ENCODE results near the gene UST.

UST gene

DNA sequence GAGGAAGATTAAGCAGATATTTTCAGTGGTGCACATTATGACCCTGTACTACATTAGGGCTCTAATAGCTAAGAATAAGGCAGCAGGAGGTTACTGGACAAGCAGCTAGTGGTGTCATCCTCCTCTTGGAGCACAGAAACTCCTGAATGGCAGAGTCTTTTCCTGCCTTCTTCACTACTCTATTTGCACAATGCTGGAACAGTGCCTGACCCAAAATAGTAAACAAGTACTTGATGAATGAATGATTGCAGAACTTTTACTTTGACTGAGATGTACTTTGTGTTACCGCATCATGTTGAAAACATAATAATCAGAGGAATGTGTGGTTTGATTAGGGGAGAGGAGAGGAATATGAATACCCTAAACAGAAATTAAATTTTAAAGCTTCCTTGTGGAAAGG is 30.0 kb upstream of the UST start:
- Mint-ChIP-seq H3K9me3 (peaks cover 3% of the 10 kb centered on the region), H3K36me3 (no peaks in the 10 kb centered on the region), H3K27me3 (peaks cover 12% of the 10 kb centered on the region), H3K4me1 (no peaks in the 10 kb centered on the region), H3K27ac (no peak overlapping the region), H3K4me3 (no peak overlapping the region)
- no peak for ATAC-seq

GRCh38 chr6:148720406-148720805 is 26.4 kb upstream of the UST start:
- ATAC-seq, result no peak

GRCh38 chr6:148720897-148721296 is 25.9 kb upstream of the UST start:
- Mint-ChIP-seq H3K27me3 (peaks cover 18% of the 10 kb centered on the region), H3K27ac (no peak overlapping the region), H3K4me1 (no peaks in the 10 kb centered on the region)

More at GRCh38 chr6:148720406-148720805, 26.4 kb upstream of the UST start:
- no peak overlapping the region for H3K4me3 Mint-ChIP-seq
- H3K27ac Mint-ChIP-seq, result no peak overlapping the region
- H3K27me3 Mint-ChIP-seq, result peaks cover 18% of the 10 kb centered on the region
- H3K9me3 Mint-ChIP-seq, result peaks cover 4% of the 10 kb centered on the region
- no peaks in the 10 kb centered on the region for H3K4me1 Mint-ChIP-seq
- H3K36me3 Mint-ChIP-seq, result peaks cover 5% of the 10 kb centered on the region

GRCh38 chr6:148723484-148723883 is 23.3 kb upstream of the UST start:
- H3K9me3 Mint-ChIP-seq, result peaks cover 6% of the 10 kb centered on the region
- ATAC-seq, result no peak
- H3K4me1 Mint-ChIP-seq, result no peaks in the 10 kb centered on the region
- H3K27me3 Mint-ChIP-seq, result peaks cover 18% of the 10 kb centered on the region
- H3K27ac Mint-ChIP-seq, result no peak overlapping the region
- H3K36me3 Mint-ChIP-seq, result peaks cover 15% of the 10 kb centered on the region
- no peak overlapping the region for H3K4me3 Mint-ChIP-seq

More at GRCh38 chr6:148720897-148721296, 25.9 kb upstream of the UST start:
- peaks cover 4% of the 10 kb centered on the region for H3K9me3 Mint-ChIP-seq
- no peak for ATAC-seq
- peaks cover 7% of the 10 kb centered on the region for H3K36me3 Mint-ChIP-seq
- no peak overlapping the region for H3K4me3 Mint-ChIP-seq

- no peak for ATAC-seq
- Mint-ChIP-seq H3K4me3 (no peak overlapping the region), H3K4me1 (no peaks in the 10 kb centered on the region), H3K36me3 (peaks cover 15% of the 10 kb centered on the region), H3K9me3 (peaks cover 6% of the 10 kb centered on the region), H3K27ac (no peak overlapping the region), H3K27me3 (peaks cover 18% of the 10 kb centered on the region)
Measured at GRCh38 chr6:148724428-148724827, 22.4 kb upstream of the UST start.

- Mint-ChIP-seq H3K36me3 (peaks cover 15% of the 10 kb centered on the region), H3K4me1 (no peaks in the 10 kb centered on the region), H3K9me3 (peaks cover 6% of the 10 kb centered on the region), H3K27ac (no peak overlapping the region), H3K27me3 (peaks cover 3% of the 10 kb centered on the region), H3K4me3 (no peak overlapping the region)
- no peak for ATAC-seq
Measured at GRCh38 chr6:148727104-148727503, 19.7 kb upstream of the UST start.

- Mint-ChIP-seq H3K27me3 (no peaks in the 10 kb centered on the region), H3K9me3 (no peaks in the 10 kb centered on the region), H3K4me1 (peaks cover 13% of the 10 kb centered on the region), H3K4me3 (no peak overlapping the region), H3K27ac (no peak overlapping the region), H3K36me3 (no peaks in the 10 kb centered on the region)
- no peak for ATAC-seq
Measured at GRCh38 chr6:148735989-148736388, 10.8 kb upstream of the UST start.

DNA sequence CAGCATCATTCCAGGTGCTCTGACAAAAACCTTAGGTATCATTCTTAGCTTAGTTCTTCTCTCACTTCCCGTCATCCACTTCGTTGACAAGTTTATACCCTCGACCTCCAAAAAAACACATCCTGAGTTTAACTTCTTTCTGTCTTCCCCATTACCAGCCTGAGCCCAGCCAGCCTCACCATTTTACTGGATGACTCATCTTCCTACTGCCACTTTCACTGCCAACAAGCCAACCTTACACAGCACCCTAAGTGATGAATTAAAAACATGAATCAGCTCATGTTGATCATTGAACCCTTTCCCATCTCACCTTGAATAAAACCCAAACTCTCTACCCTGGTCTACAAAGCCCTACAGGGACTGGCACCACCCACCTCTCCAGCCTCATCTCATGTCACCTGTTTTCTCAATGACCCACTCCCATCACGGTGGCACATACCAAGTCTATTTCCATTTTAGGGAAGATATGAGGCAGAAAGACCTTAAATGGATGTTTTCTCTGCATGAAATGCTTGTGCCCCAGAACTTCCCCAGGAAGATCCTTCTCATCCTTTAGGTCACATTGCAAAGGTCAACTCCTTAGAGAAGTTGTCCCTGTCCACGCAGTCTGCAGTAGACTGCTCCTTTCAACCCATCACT is 9.9 kb upstream of the UST start:
- Mint-ChIP-seq H3K4me3 (no peak overlapping the region), H3K4me1 (peaks cover 13% of the 10 kb centered on the region), H3K27ac (no peak overlapping the region), H3K36me3 (no peaks in the 10 kb centered on the region), H3K27me3 (no peaks in the 10 kb centered on the region), H3K9me3 (no peaks in the 10 kb centered on the region)
- peak; percentile 55 for ATAC-seq

GRCh38 chr6:148737806-148738205 is 9.0 kb upstream of the UST start:
- ATAC-seq, result no peak
- Mint-ChIP-seq H3K27ac (no peak overlapping the region), H3K36me3 (no peaks in the 10 kb centered on the region), H3K9me3 (no peaks in the 10 kb centered on the region), H3K4me1 (peaks cover 13% of the 10 kb centered on the region), H3K27me3 (no peaks in the 10 kb centered on the region), H3K4me3 (no peak overlapping the region)

- H3K36me3 Mint-ChIP-seq, result no peaks in the 10 kb centered on the region
- no peaks in the 10 kb centered on the region for H3K9me3 Mint-ChIP-seq
- H3K27me3 Mint-ChIP-seq, result no peaks in the 10 kb centered on the region
- no peak overlapping the region for H3K27ac Mint-ChIP-seq
- peaks cover 13% of the 10 kb centered on the region for H3K4me1 Mint-ChIP-seq
- ATAC-seq, result no peak
- H3K4me3 Mint-ChIP-seq, result no peak overlapping the region
Measured at GRCh38 chr6:148738946-148739821, 7.6 kb upstream of the UST start.

GRCh38 chr6:148739822-148740128 is 7.1 kb upstream of the UST start:
- no peaks in the 10 kb centered on the region for H3K9me3 Mint-ChIP-seq
- H3K4me1 Mint-ChIP-seq, result peaks cover 13% of the 10 kb centered on the region
- no peaks in the 10 kb centered on the region for H3K27me3 Mint-ChIP-seq
- H3K27ac Mint-ChIP-seq, result no peak overlapping the region
- no peak overlapping the region for H3K4me3 Mint-ChIP-seq
- ATAC-seq, result no peak
- H3K36me3 Mint-ChIP-seq, result no peaks in the 10 kb centered on the region

DNA sequence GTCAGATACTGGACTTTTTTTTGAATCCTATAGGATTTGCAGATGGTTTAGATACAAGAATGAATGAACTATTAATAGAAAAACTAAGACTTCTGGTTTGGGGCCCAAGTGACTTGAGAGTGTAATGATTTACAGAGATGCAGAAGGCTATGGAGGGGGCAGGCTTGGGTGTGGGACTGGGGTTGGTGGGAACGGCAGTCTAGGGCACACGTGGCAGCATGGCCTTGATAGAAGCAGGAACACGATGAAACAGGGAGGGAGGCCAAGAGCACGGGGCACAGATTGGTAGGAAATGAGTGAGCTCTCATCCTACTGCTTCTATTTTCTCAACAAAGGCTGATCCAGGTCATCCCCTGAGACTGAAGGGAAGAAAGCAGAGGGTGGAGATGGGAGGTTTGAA is 3.4 kb upstream of the UST start:
- Mint-ChIP-seq H3K4me1 (peaks cover 18% of the 10 kb centered on the region), H3K27ac (no peak overlapping the region), H3K4me3 (no peak overlapping the region), H3K27me3 (no peaks in the 10 kb centered on the region), H3K9me3 (no peaks in the 10 kb centered on the region), H3K36me3 (no peaks in the 10 kb centered on the region)
- no peak for ATAC-seq

- no peak for ATAC-seq
- Mint-ChIP-seq H3K27me3 (no peaks in the 10 kb centered on the region), H3K4me3 (peak overlapping the region; percentile 100), H3K9me3 (no peaks in the 10 kb centered on the region), H3K36me3 (no peaks in the 10 kb centered on the region), H3K4me1 (peaks cover 43% of the 10 kb centered on the region), H3K27ac (peak overlapping the region; percentile 92)
Measured at GRCh38 chr6:148745926-148746325, 904 bp upstream of the UST start.

DNA sequence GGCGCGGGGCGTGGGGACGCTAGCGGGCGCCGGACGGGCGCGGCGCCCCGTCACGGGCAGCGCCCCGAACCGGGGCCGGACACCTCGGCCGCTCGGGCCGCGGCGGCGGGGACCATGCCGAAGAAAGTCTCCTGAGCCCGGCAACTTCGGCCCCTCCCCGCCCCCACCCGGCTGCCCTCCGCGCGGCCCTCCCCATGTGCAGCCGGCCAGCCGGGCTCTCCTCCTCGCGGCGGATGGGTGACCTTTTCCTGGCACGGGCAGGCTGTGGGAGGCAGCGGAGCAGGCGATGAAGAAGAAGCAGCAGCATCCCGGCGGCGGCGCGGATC is 278 bp downstream of the UST start:
- H3K27me3 Mint-ChIP-seq, result no peaks in the 10 kb centered on the region

GRCh38 chr6:148747471-148748165 is 788 bp downstream of the UST start:
- peaks cover 50% of the 10 kb centered on the region for H3K4me1 Mint-ChIP-seq
- peak overlapping the region; percentile 90 for H3K4me3 Mint-ChIP-seq
- no peaks in the 10 kb centered on the region for H3K27me3 Mint-ChIP-seq
- ATAC-seq, result peak; percentile 82
- H3K9me3 Mint-ChIP-seq, result no peaks in the 10 kb centered on the region
- H3K36me3 Mint-ChIP-seq, result no peaks in the 10 kb centered on the region
- H3K27ac Mint-ChIP-seq, result peak overlapping the region; percentile 92

More for the DNA sequence above, 278 bp downstream of the UST start:
- no peaks in the 10 kb centered on the region for H3K9me3 Mint-ChIP-seq
- no peaks in the 10 kb centered on the region for H3K36me3 Mint-ChIP-seq
- peak overlapping the region; percentile 92 for H3K27ac Mint-ChIP-seq
- peak; percentile 58 for ATAC-seq
- peaks cover 50% of the 10 kb centered on the region for H3K4me1 Mint-ChIP-seq
- peak overlapping the region; percentile 100 for H3K4me3 Mint-ChIP-seq

All from stimulated activated memory B cell treated with anti-CD40 and anti-IgM and Interleukin-4, amounts not matched to agents 10 μg/mL and 1 μg/mL and 100 μg/mL, for 72 hours (primary cell).